GM21360 (cell line): Measurements from ENCODE around the gene RTN4R.

ENCODE experiments used
- ATAC-seq: cut with Tn5 transposase; IDR thresholded peaks from one replicate; pipeline ENCODE4 v1.9.1; 2021; ENCODE audit warnings: mild to moderate bottlenecking, moderate library complexity; ENCODE audit not compliant: unreplicated experiment

RTN4R gene

DNA sequence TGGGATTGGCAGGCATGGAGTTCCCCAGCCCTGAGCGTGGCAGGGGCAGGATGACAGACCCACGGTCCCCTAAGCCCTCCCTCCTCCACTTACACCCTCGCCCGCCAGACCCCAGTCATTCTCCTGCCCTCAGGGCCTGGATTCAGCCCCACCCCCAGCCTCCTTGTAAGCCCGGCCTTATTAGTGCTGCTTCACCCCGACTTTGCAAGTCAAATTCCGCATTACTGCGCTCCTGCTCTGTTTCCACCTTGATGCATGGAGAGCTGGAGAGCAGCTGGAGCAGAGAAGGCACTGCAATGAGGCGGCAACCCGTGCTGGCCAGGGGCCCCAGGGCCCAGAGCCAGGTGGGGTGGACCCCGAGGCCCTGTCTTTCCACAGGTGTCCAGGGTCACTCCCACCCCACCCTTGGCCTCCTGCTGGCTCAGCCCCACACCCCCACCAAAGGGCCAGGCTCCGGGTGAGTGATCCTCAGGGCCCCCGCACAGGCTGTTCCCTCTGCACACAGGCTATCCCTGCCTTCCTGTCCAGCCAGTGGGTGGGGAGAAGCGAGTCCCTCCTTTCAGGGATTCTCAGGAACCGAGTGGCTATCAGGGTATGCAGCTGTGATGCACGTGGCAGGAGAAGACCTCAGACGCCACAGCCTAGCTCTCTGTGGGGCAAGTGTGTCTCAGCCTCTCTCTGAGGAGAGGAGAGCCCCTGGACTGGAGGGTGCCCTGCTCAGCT is 36.4 kb downstream of the RTN4R start:
- no peak for ATAC-seq

DNA sequence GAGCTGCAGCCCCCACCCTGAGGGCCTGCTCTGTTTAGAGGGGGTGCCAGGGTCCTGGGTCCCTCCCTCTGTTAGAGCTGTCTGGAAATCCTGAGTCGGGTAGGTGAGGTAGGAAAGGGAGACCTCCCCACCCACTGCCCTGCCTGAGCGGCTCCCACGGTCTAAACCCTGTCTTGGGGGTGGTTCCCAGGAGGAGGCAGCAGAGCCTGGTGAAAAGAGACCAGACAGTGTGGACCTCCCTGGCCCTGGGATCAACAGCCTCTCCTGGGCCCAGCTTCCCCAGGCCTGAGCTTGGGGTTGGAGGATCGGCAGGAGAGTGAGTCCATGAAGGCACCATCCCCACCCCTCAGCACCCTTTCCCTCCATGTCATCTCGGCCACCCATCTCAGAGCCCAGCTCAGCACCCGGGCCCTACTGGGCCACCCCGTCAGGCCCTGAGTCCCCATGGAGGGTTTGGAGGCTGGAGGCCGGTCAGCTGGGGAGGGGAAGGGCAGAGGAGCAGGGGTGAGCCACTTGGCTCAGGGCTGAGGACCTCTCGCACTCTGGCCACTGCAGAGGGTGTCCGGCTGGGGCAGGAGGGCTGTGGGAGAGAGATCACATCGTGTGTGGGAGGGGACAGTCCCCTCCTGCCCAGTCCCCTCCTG is 37.2 kb downstream of the RTN4R start:
- ATAC-seq = no peak

GRCh38 chr22:20229916-20230775 is 38.0 kb downstream of the RTN4R start:
- ATAC-seq = no peak

DNA sequence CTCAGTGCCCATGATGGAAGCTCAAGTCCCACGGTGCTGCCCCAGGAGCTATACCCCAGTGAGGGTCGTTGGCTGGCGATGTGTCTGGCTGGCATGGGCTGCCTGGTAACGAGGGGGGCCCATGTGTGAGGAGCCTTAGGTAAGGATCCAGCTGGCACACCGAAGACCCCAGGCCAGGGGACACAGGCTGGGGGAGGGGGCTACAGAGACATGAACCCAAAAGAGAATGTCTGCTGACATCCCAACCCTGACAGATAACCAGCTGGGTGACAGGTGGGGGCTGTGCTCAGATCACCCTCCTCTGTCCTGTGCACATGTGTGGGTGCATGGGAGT is 39.2 kb downstream of the RTN4R start:
- ATAC-seq = no peak

DNA sequence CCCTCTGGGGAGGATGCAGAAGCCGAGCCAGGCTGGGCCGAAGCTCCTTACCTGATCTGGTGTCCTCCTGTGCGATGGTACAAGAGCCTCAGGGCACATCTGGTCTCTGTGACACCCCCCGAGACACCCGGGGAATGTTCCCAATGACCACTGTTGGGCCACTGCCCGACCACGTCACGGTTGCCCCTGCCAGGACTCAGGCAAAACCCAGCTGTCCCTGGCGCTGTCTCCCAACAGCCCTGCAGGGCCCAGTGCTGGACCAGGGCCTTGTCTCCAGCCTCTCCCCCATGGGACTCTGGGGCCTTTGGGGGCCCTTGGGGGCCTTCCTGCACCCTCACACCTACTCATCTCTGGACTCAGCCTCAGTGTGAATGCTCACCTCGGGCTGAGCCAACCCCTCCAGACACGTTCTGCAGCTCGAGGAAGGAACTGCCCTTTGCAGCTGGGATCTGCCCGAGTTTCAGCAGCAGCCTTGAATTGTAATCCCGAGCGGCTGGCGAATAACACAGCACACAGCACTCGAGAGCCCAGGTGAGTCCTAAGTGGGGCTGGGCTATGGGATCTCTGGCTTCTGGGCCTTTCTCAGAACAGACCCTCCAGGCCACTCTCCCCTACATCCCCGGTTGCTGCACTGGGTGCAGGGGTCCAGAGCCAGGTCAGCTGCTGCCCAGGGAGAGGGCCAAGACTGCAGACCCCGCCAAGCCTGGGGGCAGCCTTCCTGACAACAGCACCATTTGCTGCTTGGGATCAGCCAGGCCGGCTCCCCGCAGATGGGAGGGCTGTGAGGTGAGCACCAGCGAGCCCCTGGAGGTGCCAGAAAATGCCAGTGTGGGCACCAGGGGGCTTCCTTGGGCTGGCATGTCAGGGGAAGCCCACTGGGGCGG is 39.8 kb downstream of the RTN4R start:
- ATAC-seq = no peak

- ATAC-seq = no peak
Observed at GRCh38 chr22:20227363-20227762, 40.8 kb downstream of the RTN4R start.

DNA sequence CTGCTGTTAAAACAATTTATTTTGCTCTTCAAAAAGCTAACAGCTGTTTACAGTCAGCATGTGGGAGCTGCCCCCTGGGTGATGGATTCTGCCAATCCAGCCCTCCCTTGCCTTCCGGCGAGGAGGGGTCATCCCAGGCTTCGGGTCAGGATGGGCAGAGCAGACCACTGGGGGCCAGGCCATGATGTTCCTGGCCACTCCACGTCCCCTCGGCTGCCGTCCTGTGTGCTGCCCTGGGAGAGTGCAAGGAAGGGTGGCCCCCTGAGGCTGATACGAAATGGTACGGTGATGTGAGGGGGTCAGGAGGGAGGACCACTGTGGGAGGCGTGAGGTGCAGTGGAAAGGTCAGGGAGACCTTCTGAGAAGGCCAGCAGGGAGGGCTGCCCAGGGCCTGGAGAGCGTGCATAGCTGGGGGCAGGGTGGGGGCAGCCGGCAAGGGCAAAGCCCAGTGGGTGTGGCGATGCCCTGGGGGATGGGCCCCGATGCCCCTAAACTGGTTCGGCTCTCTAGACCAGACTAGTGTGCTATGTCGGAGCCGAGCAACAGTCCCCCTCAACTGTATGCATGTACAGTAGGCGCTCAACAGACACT is 41.3 kb downstream of the RTN4R start:
- ATAC-seq = no peak

DNA sequence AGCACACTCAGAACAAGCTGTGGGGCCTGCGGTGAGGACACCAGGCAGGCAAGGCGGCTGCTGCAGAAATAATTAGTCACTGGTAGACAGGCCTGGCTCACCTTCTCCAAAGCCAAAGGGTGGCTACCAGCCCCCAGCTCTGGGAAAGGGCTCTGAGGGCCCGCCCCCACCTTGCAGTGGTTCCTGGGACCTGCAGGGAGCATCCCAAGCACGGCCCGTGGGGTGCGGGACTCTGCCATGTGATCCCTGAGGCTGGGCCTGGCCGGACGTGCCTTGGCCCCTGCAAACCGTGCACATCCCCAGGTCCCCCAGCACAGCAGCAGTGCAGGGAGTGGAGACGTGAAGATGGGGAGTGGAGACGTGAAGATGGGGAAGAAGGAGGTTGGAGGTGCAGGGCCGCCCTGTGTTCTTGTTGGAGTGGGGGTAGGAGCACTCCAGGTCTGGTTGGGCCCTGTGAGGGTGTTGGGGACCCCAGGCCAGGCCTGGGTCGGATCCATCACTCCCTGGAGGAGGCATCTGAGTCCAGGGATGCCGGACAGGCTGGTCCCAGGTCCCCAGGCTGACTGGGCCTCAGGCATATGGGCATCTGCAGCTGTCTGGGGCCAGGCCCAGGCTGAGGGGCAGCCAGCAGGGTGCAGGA is 41.9 kb downstream of the RTN4R start:
- ATAC-seq = no peak

DNA sequence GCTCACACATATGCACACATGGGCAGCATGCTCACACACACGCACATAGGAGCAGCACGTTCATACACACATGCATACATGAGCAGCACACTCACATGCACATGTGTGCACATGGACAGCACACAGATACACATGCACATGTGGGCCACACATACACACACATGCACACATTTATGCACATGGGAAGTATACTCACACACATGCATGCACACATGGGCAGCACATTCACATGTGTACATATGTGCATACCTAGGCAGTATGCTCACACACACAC is 42.5 kb downstream of the RTN4R start:
- no peak for ATAC-seq

- ATAC-seq = no peak
Observed at GRCh38 chr22:20224917-20225692, 43.0 kb downstream of the RTN4R start.

DNA sequence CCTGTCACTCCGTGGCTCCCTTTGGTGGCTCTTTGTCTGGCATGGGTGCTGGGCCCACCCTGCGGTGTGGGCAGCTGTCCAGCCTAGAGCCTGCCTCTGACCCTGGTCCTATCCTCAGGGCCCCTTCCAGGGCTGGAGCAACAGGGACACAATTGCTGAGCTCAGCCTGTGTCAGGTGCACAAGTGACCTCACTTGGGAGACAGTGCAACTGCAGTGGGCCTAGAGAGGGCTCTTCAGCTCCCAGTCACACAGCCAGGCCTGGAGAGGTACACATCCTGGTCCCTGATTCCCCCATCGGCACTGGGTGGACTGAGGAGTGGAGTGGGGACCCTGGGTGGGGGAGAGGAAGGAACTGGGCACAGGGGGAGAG is 43.9 kb downstream of the RTN4R start:
- ATAC-seq = no peak

DNA sequence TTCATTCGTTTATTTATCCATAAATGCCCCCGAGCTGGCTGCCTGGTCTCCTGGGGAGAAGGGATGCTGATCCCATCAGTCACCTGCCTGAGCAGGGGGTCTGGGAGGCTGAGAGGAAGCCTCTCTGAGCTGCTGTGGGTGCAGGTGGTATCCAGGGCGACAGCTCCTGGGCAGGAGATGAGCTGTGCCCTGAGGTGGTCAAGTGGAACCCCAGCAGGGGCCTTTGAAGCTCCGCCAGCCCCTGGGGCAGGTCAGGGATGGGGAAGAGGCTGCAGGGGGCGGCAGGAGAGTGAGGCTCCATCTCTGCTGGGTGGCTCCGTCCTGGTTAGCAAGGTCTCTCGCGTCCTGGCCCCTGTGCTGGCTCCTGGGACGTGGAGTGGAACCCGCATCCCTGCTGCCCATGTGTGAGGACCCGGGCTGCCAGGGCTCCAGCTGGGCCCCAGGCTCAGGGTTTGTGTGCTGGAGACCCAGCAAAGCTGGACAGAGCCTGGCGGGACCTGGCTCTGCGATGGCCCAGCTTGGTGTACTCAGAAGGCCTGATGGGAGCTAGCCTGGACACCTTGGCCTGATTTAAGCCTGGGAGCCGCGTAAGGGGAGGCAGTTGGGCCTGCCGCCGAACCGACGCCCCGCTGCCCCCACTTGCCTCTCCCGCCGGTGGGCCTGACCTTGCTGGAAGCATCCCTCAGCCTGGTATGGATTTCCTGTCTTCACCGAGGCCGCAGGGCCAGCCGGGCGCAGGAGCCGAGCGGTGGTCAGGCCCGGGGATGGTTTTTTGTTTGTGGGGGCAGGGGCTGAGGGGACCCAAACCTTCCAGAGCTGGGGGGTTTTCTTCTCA is 44.5 kb downstream of the RTN4R start:
- ATAC-seq = no peak

- no peak for ATAC-seq
Observed at GRCh38 chr22:20222764-20223420, 45.2 kb downstream of the RTN4R start.

DNA sequence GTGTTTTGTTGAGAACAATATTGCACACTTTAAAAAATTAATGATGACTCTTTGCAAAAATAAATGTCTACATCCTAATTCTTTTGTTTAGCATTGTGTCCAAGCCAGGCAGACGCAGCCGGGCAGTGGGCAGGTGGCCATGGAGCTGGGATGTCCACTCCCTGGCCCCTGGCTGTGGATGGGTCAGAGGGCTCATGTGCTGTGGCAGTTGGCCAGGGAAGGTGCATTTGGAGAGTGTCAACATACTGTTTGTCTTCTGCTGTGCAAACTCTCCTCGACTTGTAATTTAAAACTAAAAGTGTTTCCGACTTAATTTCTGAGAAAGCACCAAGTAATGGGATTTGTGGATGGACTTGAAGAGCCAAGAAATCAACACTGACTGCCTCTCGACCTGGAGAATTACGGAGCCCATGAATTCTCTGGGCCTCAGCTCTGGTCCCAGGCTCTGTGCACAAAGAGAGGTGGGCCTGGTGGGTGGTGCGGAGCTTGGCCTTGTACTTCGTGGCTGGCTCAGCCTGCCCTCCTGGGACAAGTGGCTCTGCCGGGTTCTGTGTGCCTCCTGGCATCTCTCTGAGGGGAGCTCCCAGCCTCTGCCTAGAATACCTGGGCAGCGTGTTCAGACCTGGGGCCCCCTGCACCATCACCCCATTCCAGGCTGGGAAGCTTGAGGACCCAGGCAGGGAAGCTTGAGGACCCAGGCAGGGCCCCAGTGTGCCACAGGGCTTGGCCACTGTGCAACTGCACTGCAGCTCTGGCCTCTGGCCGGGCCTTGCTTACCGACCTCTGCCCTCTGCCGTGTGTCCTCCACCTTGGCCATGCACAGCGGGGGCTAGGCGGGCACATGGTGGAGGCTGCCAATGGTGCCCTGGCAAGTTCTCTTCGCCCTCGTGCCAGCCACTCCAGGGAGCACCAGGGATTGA is 46.4 kb downstream of the RTN4R start:
- no peak for ATAC-seq

DNA sequence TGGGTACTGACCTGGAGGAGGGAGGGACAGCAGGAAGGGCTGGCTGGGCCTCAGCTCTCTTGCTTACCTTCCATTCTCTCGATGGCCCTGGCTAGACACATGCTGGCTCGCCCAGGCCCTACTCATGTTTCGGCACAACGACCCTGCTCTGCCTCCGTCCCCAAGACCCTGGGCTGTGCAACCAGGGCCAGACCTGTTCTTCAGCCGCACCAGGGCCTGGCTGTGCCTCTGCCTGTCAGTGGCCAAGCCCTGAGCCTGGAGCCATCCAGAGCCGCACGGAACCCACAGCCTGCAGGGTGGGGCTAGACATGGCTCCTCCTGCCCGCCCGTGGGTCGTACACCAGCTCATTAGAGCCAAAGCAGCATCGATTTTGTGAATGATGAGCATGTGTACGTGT is 47.5 kb downstream of the RTN4R start:
- no peak for ATAC-seq

DNA sequence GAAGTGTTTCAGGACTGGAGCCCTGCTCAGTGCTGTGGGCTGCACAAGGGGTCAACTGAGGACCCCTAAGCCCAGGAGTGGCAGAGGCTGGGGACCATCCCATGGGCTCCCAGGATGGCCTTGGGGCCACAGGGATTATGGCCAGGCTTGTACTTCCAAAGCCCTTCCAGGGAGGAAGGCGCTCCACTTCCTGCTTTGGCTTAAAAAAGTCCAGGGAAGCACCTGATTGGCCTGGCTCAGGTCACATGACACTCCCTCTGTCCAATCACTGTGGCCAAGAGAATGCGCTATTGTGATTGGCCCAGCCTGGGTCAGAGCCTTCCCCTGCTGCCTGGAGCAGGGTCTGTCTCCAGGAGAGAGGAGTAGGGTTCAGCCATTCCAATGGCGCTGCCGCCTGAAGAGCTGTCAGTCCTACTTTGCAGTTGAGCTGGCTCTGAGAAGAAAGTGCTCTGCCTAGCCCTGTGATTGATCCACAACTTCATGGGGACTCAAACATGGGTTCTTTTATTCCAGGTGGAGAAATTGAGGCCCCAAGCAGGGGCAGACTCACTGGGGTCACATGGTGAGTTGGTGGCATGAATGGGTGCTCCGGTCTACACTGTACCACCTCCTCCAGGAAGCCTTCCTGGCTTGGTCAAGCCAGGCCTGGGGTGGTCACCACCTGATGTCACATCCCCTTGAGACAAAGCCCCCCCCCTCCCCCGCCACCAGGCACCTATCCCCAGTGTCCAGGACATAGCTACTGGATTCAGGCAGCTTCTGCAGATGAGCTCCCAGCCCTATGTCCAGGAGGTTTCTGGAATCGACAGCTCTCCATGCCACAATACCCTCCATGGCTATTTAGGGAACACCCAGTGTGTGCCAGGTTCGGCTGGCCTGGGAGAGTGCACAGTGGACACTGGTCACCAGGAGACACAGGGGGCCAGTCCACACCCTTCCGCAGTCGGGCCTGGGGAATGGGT is 48.2 kb downstream of the RTN4R start:
- ATAC-seq = no peak
